Fibroblast of skin of left quadriceps (primary cell): ENCODE measurements around the gene CCSER1.

Experiments used
- DNase-seq, 2 experiments: peaks; one replicate each; pipeline ENCODE4 v3.0.0-alpha.2; 2013; ENCODE audit warnings: low read depth in 2 of 2

The CCSER1 gene

DNA sequence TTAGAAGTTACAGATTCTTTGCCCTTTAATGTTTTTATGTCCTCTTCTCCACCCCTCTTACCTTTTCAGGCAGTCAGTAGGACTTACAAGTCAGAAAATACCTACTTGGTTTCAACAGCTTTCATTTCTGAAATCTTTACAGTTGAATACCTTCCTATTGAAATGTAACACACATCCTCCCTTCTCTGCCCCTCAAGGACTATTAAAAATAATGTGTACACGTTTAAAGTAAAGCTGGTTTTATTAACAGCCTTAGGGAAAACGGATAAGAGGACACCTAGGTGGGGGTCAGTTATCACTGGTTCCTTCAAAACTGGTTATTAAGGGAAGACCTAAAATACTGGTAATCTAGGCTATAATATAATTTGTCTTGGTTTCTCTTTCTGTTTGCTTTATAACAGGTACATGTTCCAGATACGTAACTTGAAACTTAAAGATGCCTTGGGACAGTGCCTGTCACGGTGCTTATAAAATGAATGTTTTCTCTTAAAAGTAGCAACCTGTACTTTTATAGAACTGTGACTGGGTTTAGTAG lies 1.8 kb downstream of the CCSER1 start:
- no peak for DNase-seq

- no peak for DNase-seq
Observed at GRCh38 chr4:90130076-90130475, 2.9 kb downstream of the CCSER1 start.

GRCh38 chr4:90137555-90137954 lies 10.4 kb downstream of the CCSER1 start:
- DNase-seq, result no peak

DNA sequence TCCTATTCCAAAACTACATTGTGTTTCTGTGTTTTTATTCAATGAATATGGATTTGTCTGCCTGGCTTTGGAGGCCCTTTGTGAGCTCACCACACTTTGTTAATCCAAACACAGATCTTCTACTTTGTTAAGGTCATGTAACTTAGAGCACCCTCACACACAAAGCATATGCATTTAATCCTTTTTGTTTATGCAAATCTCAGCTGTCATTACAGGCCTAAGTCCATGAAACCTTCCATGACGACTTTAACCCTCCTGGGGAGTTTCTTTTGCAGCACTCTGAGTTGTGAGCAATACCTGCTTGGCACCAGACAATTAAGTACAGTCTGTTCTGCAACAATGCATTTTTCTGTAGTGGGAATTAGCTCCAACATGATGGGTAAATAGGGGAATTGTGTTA lies 14.9 kb downstream of the CCSER1 start:
- DNase-seq, result no peak

- no peak for DNase-seq
Observed at GRCh38 chr4:90145319-90145718, 18.1 kb downstream of the CCSER1 start.

- no peak for DNase-seq
Observed at GRCh38 chr4:90146306-90146705, 19.1 kb downstream of the CCSER1 start.

DNA sequence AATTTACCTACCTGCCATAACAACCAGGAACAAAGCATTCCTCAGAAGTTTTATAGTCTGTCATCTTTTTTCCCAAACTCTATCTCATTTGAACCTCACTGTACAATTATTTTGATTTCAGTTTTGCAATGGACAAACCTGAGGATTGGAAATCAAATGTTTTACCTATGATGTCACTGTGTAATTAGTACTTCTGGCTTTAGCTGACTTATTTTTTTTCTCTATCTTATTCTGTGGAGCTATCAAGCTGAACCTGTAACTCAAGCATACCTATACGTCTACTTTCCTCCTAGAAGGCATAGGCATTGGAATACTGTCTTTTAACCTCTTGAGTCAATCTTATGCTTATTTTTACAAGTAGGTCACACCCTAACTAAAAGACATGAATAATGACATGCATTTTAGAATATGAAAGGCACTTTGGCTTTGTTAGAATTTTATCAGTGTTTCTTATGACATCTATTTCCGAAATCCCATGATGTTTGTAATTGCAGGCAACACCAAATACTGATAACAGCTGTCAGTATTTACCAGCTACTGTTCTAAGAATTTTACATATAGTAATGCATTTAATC lies 21.5 kb downstream of the CCSER1 start:
- DNase-seq, result no peak

DNA sequence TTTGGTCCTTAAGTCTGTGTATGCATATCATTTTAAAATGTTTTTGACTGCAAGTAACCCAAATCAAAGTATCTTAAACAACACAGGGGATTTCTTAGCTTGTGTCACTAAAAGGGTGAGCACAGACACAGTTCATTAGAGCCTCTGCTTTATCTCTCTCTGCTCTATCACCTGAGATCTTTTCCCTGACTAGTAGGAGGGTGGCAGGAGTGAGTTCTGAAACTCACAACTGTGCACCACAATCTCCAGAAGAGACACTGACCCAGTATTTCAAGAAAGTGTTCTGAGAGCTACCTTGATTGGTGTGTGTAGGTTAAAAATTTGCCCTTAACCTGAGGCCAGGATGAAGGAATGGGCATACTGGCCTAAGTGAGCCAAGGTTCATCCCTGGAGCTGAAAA lies 24.8 kb downstream of the CCSER1 start:
- DNase-seq, result no peak

DNA sequence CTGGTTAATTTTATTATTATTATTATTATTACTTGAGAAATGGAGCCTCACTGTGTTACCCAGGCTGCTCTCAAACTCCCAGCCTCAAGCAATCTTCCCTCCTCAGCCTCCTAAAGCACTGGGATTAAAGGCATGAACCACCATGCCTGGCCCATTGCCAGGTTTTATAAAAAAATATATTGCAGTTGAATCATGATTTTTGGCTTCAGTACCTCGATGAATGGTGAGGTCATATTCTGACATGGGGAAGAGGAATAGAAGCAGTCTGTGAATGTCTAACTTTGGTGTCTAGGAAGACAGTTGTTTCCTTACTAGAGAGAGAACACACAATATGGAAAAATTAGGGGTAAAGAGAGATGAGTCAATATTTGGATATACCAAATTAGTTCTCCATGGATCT lies 32.0 kb downstream of the CCSER1 start:
- no peak for DNase-seq

DNA sequence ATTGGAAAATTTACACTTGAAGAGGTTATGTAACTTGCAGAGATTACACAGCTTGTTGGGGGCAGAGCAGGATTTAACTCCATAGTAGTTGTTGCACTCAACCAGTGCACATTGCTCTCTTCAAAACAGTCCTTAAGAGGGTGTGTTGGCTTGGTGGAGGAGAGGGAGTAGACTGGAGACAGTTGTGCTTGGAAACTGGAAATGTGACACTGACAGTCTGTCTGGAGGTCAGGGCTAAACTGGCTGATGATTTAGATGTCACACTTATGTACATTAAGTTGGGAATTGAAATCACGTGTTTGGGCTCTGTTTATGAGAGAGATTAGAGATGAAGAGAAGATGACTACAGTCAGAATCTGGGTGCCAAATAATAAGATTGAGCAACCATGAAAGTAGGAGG lies 32.9 kb downstream of the CCSER1 start:
- no peak for DNase-seq

DNA sequence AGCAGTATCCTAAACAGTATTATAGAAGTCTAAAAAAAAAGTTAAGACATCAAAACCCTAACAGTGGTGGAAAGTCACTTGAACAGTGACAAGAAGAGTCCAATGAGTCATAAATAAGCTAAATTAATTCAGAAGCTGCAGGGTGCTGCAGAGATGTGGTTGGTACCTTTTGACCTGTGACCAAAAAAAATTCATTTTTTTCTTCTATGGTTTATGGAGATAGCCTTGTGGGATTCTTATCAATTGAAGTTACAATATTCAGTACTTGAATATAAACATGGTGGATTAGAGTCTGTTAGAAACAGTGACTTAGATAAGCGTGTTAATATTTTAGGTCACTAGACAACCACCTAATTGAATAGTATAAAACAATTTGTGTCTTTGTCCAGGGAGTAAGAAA lies 35.4 kb downstream of the CCSER1 start:
- no peak for DNase-seq

- DNase-seq, result no peak
Observed at GRCh38 chr4:90163872-90164271, 36.7 kb downstream of the CCSER1 start.

DNA sequence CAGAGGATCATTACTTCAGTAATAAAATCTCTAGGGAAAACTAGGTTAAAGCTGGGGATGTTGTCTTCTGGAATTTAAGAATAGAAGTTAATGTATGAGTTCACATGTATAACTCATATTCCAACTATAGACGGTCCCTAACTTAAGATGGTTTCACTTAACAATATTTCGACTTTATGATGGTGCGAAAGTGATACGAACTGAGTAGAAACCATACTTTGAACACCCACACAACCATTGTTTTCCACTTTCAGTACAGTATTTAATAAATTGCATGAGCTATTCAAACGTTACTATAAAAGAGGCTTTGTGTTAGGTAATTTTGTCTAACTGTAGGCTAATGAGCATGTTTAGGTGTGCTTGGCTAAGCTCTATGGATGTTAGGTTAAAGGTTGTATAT lies 38.7 kb downstream of the CCSER1 start:
- no peak for DNase-seq

- DNase-seq, result no peak
Observed at GRCh38 chr4:90171491-90171890, 44.3 kb downstream of the CCSER1 start.

- no peak for DNase-seq
Observed at GRCh38 chr4:90174621-90175023, 47.4 kb downstream of the CCSER1 start.

DNA sequence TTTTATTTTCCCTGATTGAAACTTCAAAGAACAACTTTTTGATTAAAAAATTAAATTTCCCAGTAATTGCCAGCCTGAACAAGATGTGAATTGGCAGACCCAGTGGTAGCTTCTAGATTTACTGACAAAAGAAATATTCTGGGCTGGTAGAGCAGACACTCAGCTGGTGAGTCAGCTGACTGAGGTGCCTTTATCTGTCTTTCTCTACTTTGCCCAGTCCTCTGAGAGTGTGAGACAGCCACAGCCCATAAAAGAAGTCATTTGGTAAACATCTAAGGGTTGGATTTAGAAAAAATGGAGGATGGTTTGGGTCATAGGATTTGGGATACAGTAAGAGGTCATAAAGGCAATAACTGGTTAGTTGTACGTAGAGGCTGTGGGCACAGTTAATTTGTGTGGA lies 54.5 kb downstream of the CCSER1 start:
- DNase-seq, result no peak

GRCh38 chr4:90183254-90183653 lies 56.1 kb downstream of the CCSER1 start:
- DNase-seq, result no peak

GRCh38 chr4:90184560-90184959 lies 57.4 kb downstream of the CCSER1 start:
- DNase-seq, result no peak

DNA sequence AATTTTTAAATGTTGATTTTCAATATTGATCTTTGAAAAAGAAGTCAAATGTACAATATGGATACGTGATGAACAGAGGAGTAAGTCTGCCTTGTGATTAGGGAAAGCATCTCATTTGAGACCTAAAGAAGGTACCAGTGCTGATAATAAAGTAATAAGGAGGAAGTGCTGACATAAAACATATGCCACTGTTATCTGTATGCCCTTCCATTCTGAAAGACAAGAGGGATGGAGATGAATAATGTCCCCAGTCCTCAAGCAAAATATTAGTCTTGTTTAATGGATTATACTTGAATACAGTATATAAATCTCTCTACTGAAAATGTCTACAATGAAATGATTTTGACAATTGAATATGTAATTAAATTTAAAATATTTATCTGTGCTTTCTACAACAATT lies 58.2 kb downstream of the CCSER1 start:
- no peak for DNase-seq

- DNase-seq, result no peak
Observed at GRCh38 chr4:90186229-90186628, 59.0 kb downstream of the CCSER1 start.

- DNase-seq, result no peak
Observed at GRCh38 chr4:90187148-90187884, 60.1 kb downstream of the CCSER1 start.

DNA sequence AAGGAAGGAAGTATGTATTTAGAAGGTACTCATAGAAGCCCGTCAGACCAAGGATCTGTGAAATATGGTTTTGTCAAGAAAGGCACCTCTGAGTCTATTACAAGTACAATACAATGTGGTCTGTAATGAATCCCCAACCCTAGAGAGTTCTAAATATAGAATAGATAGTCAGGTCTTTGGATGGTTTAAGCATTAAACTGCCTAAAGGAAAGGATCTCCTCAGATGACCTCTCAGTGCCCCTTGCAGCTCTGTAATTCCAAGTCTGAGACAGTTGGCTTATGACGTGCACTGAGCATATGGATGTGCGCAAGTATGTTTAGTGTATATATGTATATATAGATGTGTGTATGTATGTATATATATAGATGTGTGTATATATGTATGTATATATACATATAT lies 62.0 kb downstream of the CCSER1 start:
- DNase-seq, result no peak

DNA sequence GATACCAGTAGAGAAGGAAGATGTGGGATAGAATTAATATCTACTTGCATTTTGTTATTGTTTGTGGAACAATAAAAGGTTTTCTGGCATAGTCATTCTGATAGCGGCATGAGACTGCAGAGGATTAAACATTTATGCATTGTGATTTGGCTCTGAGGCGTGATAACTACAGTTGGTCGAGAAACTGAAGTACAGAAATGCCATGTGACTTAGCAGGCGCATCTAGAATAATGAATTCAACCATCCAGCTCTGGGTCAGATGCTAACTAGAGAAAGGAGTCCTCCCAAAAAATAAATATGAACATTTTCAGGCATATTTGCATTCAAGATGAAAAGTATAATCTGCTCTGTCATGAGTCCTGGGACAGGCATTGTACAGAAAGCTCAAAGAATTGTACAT lies 62.8 kb downstream of the CCSER1 start:
- DNase-seq, result no peak

GRCh38 chr4:90190525-90190924 lies 63.3 kb downstream of the CCSER1 start:
- no peak for DNase-seq
